HTR-8/SVneo (cell line): ENCODE data around the gene SPATA31A7.
"Not testable (repeated sequence)": the region's sequence is repeated elsewhere in the genome, so short reads cannot be mapped to it uniquely, and the experiment has no call there.

ENCODE experiments used
- DNase-seq: peaks from one replicate; pipeline ENCODE4 v3.0.0; 2011; ENCODE audit warnings: low spot score, mixed read lengths; ENCODE audit not compliant: insufficient read length
- FAIRE-seq: peaks from 2 replicates; lab custom pipeline; 2011; peaks lifted over from hg19 to GRCh38; lab: Jason Lieb, UNC

Gene SPATA31A7

DNA sequence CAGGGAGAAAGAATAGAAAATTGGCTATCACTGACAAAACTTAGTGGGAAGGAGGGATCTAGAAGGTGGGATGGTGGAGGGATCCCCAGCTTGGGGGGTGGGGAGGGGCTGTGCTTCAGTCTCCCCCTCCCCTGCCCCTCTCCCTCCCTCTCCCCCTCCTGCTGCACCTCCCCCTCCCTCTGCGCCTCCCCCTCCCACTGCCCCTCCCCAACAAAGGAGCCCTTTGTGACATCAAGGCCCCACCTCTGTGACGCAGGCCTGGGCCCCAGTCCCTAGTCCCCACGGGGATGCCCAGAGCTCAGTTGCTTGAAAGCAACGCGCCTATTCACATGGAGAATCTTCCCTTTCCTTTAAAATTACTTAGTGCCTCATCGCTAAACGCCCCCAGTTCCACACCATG is at the start of gene SPATA31A7:
TSS of gene SPATA31A7 (plus strand) at position 301 of the 400 bp plus-strand sequence. CDS start at position 330, 29 bp downstream.
- FAIRE-seq, DNase-seq: not testable (repeated sequence)

GRCh38 chr9:61226438-61226837 is 36.6 kb downstream of the SPATA31A7 start:
- FAIRE-seq, DNase-seq: not testable (repeated sequence)
